Measurements from ENCODE around the gene MRRF. TPM values are rescaled to one million over a fixed set of nuclear protein-coding genes. Genes with fewer than 3 reads are reported as not detected.
A peak's percentile ranks its signal among the peaks of the same experiment; 100 is the strongest.

MRRF gene
- total RNA-seq, 2 experiments from 2014 or later = 69.8 to 76.0 TPM

GRCh38 chr9:122265149-122265915, 650 bp downstream of the MRRF start:
- H3K27ac Mint-ChIP-seq = peak overlapping the region; percentile 100
- POLR2A ChIA-PET = interaction anchor here (0.6 to 2.4 kb wide), 15 partner anchors 10 to 639 kb away, joined by 3 to 10 read pairs (median 4); partner anchors contain the start of genes MORN5 and NDUFA8
- H3K9me3 Mint-ChIP-seq = no peaks in the 10 kb centered on the region
- intact Hi-C loops (cut with micrococcal nuclease) = loop anchor here (10.0 kb wide), 1 partner anchor 79 kb away; no protein-coding TSS in a partner anchor
- no peak for TF ChIP-seq CTCF (IDR thresholded peaks at IDR 0.05)
- CTCF ChIA-PET = interaction anchor here (0.8 to 3.2 kb wide), 8 partner anchors 16 to 233 kb away, joined by 3 to 12 read pairs (median 8); no protein-coding TSS in a partner anchor
- DNase-seq (peak; percentile 2), ATAC-seq (peak; percentile 47)
- peaks cover 41% of the 10 kb centered on the region for H3K4me1 Mint-ChIP-seq (ENCODE audit: low read depth)
- peak overlapping the region; percentile 84 for H3K4me3 Mint-ChIP-seq
- H3K27me3 Mint-ChIP-seq = no peaks in the 10 kb centered on the region
- peaks cover 29% of the 10 kb centered on the region for H3K36me3 Mint-ChIP-seq (ENCODE audit: low read depth)

- ChIA-PET CTCF (interaction anchor here (0.9 to 2.4 kb wide), 3 partner anchors 145 to 169 kb away, joined by 4 to 10 read pairs (median 7); no protein-coding TSS in a partner anchor), POLR2A (interaction anchor here (0.6 kb wide), 1 partner anchor 581 kb away, joined by 3 read pairs; no protein-coding TSS in a partner anchor)
- H3K27ac Mint-ChIP-seq = no peak overlapping the region
- H3K27me3 Mint-ChIP-seq = no peaks in the 10 kb centered on the region
- no peak for DNase-seq
- no peak for TF ChIP-seq CTCF (IDR thresholded peaks at IDR 0.05)
- no peak overlapping the region for H3K4me3 Mint-ChIP-seq
- no peaks in the 10 kb centered on the region for H3K9me3 Mint-ChIP-seq
- peaks cover 44% of the 10 kb centered on the region for H3K4me1 Mint-ChIP-seq (ENCODE audit: low read depth)
- no peak for ATAC-seq
- intact Hi-C loops (cut with micrococcal nuclease) = loop anchor here (10.0 kb wide), 1 partner anchor 77 kb away; no protein-coding TSS in a partner anchor
- peaks cover 45% of the 10 kb centered on the region for H3K36me3 Mint-ChIP-seq (ENCODE audit: low read depth)
These were observed 3.5 kb downstream of the MRRF start for GRCh38 chr9:122268041-122268814.

- Mint-ChIP-seq H3K27ac (no peak overlapping the region), H3K4me1 (ENCODE audit: low read depth) (peaks cover 31% of the 10 kb centered on the region), H3K4me3 (no peak overlapping the region), H3K27me3 (no peaks in the 10 kb centered on the region), H3K9me3 (peaks cover 4% of the 10 kb centered on the region), H3K36me3 (ENCODE audit: low read depth) (peaks cover 69% of the 10 kb centered on the region)
- ATAC-seq (no peak), DNase-seq (no peak)
- intact Hi-C loops (cut with micrococcal nuclease) = no loop called here
- no peak for TF ChIP-seq CTCF (IDR thresholded peaks at IDR 0.05)
- ChIA-PET CTCF (no interaction called here), POLR2A (no interaction called here)
These were observed 9.4 kb downstream of the MRRF start for GRCh38 chr9:122274055-122274454.

GRCh38 chr9:122276096-122276495, 11.4 kb downstream of the MRRF start:
- peaks cover 73% of the 10 kb centered on the region for H3K36me3 Mint-ChIP-seq (ENCODE audit: low read depth)
- no peak for TF ChIP-seq CTCF (IDR thresholded peaks at IDR 0.05)
- ChIA-PET CTCF (no interaction called here), POLR2A (no interaction called here)
- no peak overlapping the region for H3K27ac Mint-ChIP-seq
- no peak overlapping the region for H3K4me3 Mint-ChIP-seq
- intact Hi-C loops (cut with micrococcal nuclease) = no loop called here
- peaks cover 28% of the 10 kb centered on the region for H3K4me1 Mint-ChIP-seq (ENCODE audit: low read depth)
- peaks cover 4% of the 10 kb centered on the region for H3K9me3 Mint-ChIP-seq
- DNase-seq (no peak), ATAC-seq (no peak)
- H3K27me3 Mint-ChIP-seq = no peaks in the 10 kb centered on the region

Measured in activated CD8-positive, alpha-beta T cell treated with anti-CD3 and anti-CD28 coated beads for 36 hours (primary cell).